GM11168 (cell line): ENCODE measurements around the gene CAMTA1.
"Not testable (repeated sequence)": the region's sequence is repeated elsewhere in the genome, so short reads cannot be mapped to it uniquely, and the experiment has no call there.

ENCODE experiments used
- in situ Hi-C: fragments of 300-500 bp; cut with MboI; formaldehyde crosslinking; loops from one replicate; pipeline ENCODE4 v1.12.0; 2022; ENCODE audit warnings: low sequenced_read_pairs; ENCODE audit not compliant: unreplicated experiment

Gene CAMTA1

GRCh38 chr1:7680955-7681268 is 895.7 kb downstream of the CAMTA1 start:
- in situ Hi-C loops: no loop called here

DNA sequence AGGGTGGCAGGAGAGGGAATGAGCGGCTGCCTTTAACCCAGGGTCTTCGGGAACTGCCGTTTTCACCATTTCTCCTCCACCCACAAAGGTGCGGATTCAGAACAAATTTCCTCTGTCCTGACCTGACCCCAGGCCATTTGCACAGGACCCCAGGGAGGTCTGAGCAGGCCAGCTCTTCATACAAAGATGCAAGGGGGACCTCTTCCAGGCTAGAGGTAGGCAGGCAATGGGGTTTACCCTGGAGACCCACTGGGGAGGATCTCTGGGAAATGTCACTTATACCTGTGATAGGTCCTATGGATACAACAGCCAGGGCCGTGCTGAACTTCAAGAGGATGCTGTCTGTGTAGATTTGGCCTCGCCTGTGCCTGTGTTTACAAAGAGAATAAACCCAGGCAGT is 896.1 kb downstream of the CAMTA1 start:
- in situ Hi-C loops: no loop called here

GRCh38 chr1:7683521-7683920 is 898.3 kb downstream of the CAMTA1 start:
- in situ Hi-C loops: no loop called here

DNA sequence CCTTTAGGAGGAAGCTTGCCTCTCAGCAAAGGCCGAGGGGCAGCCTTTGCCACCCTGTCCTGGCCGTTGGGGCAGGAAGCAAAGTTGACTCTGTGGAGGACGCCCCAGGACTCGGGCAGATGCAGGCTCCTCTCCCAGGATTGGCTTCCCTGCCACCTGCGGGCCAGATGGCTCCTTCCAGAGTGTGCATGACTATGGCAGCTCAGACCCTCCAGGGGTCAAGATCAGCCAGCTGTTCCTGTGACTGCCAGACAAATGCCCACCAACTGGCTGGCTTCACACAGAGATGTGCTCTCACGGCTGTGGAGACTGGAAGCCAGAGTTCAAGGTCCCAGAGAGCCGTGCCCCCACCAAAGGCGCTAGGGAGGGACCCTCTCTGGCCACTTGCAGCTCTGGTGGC is 898.9 kb downstream of the CAMTA1 start:
- in situ Hi-C loops: no loop called here

DNA sequence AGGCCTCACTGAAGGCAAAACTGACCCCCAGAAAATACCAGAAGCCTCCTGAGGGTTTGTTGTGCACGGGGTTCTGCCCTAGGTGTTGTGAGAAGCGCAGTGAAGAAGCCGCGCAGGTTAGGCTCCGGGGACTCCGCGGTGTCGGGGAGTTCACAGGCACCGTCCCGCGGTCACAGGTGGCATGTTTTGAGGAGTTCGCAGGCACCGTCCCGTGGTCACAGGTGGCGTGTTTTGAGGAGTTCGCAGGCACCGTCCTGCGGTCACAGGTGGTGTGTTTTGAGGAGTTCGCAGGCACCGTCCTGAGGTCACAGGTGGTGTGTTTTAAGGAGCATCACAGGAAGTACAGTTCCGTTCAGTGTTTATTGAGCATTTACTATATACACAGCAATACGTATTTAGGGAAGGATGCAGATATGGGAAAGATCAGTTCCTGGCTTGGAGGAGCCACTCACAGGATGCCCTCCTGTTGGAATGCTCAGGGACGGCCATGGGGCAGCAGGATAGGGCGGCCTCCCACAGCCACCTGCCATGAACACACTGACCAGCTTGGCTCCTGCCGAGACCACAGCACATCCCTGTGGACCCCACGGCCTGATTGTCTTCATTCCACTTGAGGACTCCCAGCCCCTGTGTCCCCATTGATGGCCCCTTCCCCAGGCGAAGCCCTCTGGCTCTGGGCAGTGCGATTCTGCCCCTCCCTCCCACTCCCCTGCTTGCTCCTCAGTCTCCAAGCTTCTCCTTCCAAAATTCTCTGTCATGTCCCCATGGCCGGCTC is 899.8 kb downstream of the CAMTA1 start:
- in situ Hi-C loops: no loop called here

- in situ Hi-C loops: no loop called here
Observed at GRCh38 chr1:7686301-7686850, 901.1 kb downstream of the CAMTA1 start.

DNA sequence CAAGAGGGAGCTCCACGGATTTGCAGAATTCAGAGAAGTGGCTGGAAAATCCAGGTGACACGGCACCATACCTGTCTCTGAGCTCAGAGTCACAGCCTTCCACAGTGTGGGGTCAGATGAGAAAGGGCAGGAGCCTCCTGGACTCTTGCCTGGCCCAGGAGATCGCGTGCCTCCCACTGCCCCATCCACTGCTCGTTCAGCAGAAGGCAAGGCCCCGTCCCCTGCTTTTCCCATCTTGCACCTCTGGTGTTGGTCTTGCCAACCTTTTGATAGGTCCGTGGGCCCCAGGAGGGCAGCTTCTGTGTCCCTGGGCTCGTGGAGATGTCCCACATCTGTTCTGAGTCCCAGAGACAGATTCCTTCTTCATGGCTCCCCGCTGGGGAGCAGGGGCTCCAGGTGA is 902.2 kb downstream of the CAMTA1 start:
- in situ Hi-C loops: no loop called here

- in situ Hi-C loops: no loop called here
Observed at GRCh38 chr1:7688659-7689058, 903.4 kb downstream of the CAMTA1 start.

DNA sequence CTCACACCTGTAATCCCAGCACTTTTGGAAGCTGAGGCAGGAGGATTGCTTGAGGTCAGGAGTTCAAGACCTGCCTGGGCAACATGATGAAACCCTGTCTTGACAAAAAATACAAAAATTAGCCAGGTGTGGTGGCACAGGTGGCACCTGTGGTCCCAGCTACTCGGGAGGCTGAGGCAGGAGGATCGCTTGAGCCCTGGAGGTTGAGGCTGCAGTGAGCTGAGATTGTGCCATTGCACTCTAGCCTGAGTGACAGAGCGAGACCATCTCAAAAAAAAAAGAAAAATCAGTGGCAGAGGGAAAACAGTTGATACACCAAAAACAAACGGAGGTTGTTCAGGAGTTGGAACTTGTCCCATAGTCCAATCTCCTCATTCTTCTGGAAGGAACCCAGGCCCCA is 904.1 kb downstream of the CAMTA1 start:
- in situ Hi-C loops: not testable (repeated sequence)

DNA sequence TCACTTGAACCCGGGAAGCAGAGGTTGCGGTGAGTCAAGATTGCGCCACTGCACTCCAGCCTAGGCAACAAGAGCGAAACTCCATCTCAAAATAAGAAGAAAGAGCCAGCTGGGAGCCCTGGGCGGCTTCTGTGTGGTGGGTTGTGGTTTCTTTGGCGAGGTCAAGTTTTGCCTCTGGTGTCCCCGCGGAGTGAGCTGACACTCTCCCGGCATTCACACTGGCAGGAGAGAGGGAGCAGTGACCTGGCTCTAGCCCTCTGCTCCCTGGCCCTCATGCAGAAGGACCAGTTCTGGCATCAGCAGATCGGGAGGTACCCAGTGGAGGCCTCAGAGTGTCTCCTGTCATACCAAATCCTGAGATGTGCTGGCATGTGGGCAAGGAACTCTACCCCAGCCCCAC is 904.8 kb downstream of the CAMTA1 start:
- in situ Hi-C loops: no loop called here

DNA sequence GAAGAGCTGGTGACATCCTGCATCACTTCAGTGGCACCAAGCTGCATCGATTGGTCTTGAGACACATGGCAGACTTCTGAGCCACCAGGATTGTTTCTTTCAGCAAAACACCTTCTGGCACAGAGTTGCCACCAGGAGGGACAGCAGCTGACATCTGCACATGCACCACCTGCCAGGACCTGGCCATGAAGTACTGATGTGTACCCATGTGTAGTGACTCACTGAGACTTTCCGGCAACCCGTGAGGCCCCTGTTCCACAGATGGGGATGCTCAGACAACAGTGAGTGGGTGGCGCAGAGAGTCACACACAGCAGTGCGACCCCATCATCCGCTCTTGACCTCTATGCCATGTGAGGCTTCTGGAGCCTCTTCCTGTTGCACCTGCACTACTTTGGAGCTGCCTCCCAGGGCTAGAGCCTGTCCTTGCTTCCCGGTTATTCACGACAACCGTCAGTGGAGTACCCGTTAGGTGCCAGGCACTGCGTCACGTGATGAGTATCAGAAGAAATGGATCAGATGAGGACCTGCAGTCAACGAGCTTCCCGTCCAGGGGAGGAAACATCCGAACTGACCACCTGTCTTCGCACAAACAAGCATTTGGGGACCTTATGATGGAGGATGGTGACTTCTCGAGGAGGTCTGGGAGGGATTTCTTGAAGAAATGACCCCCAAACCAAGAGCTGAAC is 905.4 kb downstream of the CAMTA1 start:
- in situ Hi-C loops: no loop called here

GRCh38 chr1:7691576-7691975 is 906.3 kb downstream of the CAMTA1 start:
- in situ Hi-C loops: no loop called here

DNA sequence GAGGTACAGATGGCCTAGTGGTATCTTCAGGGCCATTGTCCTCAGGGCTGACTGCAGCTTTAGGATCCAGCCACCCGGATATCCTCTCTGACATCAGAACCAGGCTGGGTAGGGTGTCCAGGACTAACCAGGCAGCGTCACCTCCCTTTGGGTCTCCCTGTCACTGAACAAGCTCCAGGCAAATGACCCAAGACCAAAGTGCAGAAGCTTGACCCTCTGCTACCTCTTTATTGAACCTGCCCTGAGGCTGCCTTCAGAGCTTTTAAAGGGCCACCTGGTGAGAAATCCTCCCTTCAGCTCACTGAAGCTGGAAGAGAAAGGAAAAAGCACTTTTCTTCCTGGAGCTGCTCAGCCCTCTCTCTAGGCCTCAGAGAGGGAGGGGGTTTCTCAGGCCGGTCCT is 906.8 kb downstream of the CAMTA1 start:
- in situ Hi-C loops: no loop called here

DNA sequence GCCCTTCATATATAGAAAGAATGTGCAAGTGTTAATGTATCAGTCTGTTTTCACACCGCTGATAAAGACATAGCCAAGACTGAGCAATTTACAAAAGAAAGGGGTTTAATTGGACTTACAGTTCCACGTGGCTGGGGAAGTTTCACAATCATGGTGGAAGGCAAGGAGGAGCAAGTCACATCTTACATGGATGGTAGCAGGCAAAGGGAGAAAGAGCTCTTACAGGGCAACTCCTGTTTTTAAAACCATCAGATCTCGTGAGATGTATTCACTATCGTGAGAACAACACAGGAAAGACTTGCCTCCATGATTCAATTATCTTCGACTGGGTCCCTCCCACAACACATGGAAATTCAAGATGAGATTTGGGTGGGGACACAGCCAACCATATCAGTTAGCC is 907.8 kb downstream of the CAMTA1 start:
- in situ Hi-C loops: not testable (repeated sequence)

- in situ Hi-C loops: no loop called here
Observed at GRCh38 chr1:7693662-7694061, 908.4 kb downstream of the CAMTA1 start.

- in situ Hi-C loops: no loop called here
Observed at GRCh38 chr1:7694600-7695496, 909.6 kb downstream of the CAMTA1 start.

DNA sequence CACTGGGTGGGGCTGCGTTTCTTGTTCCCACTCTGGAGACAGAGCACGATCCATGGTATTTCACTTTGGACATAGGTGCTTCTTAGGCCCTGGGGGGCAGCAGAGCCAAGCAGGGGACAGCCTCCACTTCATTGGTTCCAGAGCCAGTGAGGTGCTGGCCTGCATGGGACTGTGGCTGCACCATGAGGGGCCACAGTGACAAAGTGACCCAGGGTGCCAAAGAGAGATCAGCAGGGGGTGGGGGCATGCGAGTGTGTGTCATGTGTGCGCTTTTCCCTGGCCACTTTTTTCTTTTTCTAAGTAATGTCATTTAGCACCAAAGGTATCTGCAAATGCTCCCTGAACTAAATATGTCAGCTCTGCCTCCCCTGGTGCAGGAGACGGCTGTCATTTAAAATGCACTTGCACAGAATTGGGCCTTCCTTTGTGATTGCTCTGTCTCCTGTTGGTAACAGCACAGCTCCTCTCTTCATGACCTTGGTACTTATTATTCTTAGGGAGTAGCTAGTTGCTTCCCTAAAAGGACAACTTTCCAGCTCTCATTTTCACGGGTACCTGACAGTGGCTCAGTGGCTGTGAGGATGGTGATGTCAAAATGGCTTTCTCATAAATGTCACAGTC is 910.4 kb downstream of the CAMTA1 start:
- in situ Hi-C loops: no loop called here

- in situ Hi-C loops: no loop called here
Observed at GRCh38 chr1:7698641-7699040, 913.4 kb downstream of the CAMTA1 start.

DNA sequence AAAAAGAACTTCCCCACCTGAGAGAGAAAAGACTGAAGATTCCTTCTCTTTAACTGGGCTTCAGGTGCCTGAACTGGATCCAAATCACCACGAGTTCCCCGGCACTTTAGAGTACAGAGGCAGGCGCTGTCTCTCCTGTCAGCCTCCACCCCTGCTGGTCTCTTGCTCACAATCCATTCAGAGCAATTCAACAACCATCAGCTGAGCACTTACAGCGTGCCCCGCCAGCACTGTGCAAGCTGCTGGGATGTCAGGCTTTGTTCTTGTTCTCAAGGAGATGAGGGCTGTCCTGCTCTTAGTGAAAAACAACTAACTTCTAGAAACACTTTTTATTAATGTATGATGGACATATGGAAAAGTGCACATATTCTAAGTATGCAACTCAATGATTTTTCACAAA is 917.1 kb downstream of the CAMTA1 start:
- in situ Hi-C loops: no loop called here
